IMR-90 (cell line): Measurements from ENCODE around the gene RUNX2.

Experiments
- CTCF ChIP-seq: conservative IDR thresholded peaks from 2 replicates; pipeline ENCODE4 v1.5.1; 2012; ENCODE audit warnings: mild to moderate bottlenecking, low read depth, low read length, improper control_type of control experiment
- FOS ChIP-seq: fragments of 150-350 bp; IDR thresholded peaks from 2 replicates; pipeline ENCODE4 v1.6.1; 2016; ENCODE audit warnings: low read depth, low read length
- RAD21 ChIP-seq: IDR thresholded peaks from 2 replicates; pipeline ENCODE4 v1.6.1; 2012; ENCODE audit warnings: low read length, improper control_type of control experiment

DNA sequence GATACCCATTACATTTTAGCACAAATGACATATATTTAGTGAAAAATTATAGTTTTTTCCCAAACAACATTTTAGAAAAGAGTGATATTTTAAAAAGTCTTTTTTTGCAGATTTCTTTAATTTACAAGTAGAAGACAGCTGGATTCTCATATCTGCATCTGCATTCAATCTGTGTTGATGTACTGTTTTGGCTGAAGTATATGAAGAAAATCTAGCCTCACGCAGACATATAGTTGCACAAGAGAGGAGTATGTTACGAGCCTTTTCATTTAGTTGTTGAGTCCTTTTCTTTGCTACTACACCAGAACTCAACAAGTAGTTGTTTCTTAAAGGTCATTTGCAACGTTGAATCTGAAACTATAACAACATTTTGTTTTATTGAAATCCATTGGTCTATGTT, 363.9 kb downstream of the RUNX2 start:
- TF ChIP-seq FOS = no peak
- no peak for TF ChIP-seq RAD21
- no peak for TF ChIP-seq CTCF
